Measurements from ENCODE around the gene HOXD8.

The HOXD8 gene

DNA sequence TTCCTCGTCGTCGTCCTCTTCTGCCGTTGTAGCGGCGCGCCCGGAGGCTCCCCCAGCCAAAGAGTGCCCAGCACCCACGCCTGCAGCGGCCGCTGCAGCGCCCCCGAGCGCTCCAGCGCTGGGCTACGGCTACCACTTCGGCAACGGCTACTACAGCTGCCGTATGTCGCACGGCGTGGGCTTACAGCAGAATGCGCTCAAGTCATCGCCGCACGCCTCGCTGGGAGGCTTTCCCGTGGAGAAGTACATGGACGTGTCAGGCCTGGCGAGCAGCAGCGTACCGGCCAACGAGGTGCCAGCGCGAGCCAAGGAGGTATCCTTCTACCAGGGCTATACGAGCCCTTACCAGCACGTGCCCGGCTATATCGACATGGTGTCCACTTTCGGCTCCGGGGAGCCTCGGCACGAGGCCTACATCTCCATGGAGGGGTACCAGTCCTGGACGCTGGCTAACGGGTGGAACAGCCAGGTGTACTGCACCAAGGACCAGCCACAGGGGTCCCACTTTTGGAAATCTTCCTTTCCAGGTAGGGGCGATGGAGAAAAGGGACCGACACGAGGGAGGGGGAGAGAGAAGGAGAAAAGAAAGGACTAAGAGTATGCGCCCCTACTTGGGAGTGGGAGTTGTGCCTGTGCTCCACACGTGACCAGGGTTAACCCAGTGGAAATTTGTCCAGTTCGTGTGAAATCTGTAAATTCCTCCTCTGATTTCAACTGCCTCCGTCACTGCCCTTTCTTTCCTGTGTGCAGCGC is 36.2 kb upstream of the HOXD8 start:
- Histone ChIP-seq H3K9me2 (replicated peaks; ENCODE audit: insufficient read depth, low read length) (no peaks in the 10 kb centered on the region), H3K79me2 (ENCODE audit: insufficient read depth, low read length) (no peaks in the 10 kb centered on the region), H3K27me3 (ENCODE audit: low read length) (no peaks in the 10 kb centered on the region), H3K27ac (ENCODE audit: low read depth, low read length) (no peak overlapping the region), H3K4me2 (ENCODE audit: low read depth, low read length, poor library complexity, severe bottlenecking) (no peak overlapping the region), H4K20me1 (ENCODE audit: low read depth, low read length) (no peaks in the 10 kb centered on the region), H3K9ac (ENCODE audit: low read length) (no peak overlapping the region), H3K36me3 (ENCODE audit: low read length) (no peaks in the 10 kb centered on the region), H3F3A (ENCODE audit: insufficient read depth) (no peaks in the 10 kb centered on the region), H2AFZ (ENCODE audit: low read depth, low read length, severe bottlenecking) (no peak overlapping the region), H3K9me3 (ENCODE audit: insufficient read depth, low read length) (no peaks in the 10 kb centered on the region), H3K4me3 (ENCODE audit: insufficient read depth, low read length, poor library complexity, severe bottlenecking) (no peak overlapping the region)
- TF ChIP-seq, protein P1, sequence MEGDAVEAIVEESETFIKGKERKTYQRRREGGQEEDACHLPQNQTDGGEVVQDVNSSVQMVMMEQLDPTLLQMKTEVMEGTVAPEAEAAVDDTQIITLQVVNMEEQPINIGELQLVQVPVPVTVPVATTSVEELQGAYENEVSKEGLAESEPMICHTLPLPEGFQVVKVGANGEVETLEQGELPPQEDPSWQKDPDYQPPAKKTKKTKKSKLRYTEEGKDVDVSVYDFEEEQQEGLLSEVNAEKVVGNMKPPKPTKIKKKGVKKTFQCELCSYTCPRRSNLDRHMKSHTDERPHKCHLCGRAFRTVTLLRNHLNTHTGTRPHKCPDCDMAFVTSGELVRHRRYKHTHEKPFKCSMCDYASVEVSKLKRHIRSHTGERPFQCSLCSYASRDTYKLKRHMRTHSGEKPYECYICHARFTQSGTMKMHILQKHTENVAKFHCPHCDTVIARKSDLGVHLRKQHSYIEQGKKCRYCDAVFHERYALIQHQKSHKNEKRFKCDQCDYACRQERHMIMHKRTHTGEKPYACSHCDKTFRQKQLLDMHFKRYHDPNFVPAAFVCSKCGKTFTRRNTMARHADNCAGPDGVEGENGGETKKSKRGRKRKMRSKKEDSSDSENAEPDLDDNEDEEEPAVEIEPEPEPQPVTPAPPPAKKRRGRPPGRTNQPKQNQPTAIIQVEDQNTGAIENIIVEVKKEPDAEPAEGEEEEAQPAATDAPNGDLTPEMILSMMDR (IDR thresholded peaks at IDR 0.05; ENCODE audit: insufficient read depth, low read length, poor library complexity, severe bottlenecking) = no peak
- no peak for TF ChIP-seq EZH2phosphoT487 (conservative IDR thresholded peaks at IDR 0.05; ENCODE audit: low read length)

DNA sequence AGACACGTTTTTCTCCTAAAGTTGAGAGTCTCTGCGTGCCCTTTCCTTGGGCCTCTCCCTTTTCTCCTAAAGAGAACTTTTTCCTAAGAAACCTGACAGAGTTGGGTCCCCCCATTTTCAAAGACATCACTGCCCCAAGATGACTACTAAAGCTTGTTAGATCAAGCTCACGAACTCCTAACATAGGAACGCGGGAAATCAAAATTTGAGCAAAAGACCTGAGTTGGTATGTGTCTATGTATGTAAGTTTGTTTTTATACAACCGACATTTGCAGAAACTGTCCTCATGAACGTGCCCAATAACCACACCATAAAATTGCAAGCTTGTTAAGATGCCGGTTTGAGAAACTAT is 35.6 kb upstream of the HOXD8 start:
- H3K4me3 ChIP-seq (ENCODE audit: insufficient read depth, low read length, poor library complexity, severe bottlenecking) = no peak overlapping the region
- no peaks in the 10 kb centered on the region for H4K20me1 ChIP-seq (ENCODE audit: low read depth, low read length)
- TF ChIP-seq, protein P1 (IDR thresholded peaks at IDR 0.05; ENCODE audit: insufficient read depth, low read length, poor library complexity, severe bottlenecking) = no peak
- no peak for TF ChIP-seq EZH2phosphoT487 (conservative IDR thresholded peaks at IDR 0.05; ENCODE audit: low read length)
- no peaks in the 10 kb centered on the region for H3K79me2 ChIP-seq (ENCODE audit: insufficient read depth, low read length)
- no peak overlapping the region for H3K27ac ChIP-seq (ENCODE audit: low read depth, low read length)
- H3K4me2 ChIP-seq (ENCODE audit: low read depth, low read length, poor library complexity, severe bottlenecking) = no peak overlapping the region
- no peaks in the 10 kb centered on the region for H3K27me3 ChIP-seq (ENCODE audit: low read length)
- no peak overlapping the region for H2AFZ ChIP-seq (ENCODE audit: low read depth, low read length, severe bottlenecking)
- H3F3A ChIP-seq (ENCODE audit: insufficient read depth) = no peaks in the 10 kb centered on the region
- H3K36me3 ChIP-seq (ENCODE audit: low read length) = no peaks in the 10 kb centered on the region
- no peaks in the 10 kb centered on the region for H3K9me3 ChIP-seq (ENCODE audit: insufficient read depth, low read length)
- H3K9ac ChIP-seq (ENCODE audit: low read length) = no peak overlapping the region
- no peaks in the 10 kb centered on the region for H3K9me2 ChIP-seq (replicated peaks; ENCODE audit: insufficient read depth, low read length)

DNA sequence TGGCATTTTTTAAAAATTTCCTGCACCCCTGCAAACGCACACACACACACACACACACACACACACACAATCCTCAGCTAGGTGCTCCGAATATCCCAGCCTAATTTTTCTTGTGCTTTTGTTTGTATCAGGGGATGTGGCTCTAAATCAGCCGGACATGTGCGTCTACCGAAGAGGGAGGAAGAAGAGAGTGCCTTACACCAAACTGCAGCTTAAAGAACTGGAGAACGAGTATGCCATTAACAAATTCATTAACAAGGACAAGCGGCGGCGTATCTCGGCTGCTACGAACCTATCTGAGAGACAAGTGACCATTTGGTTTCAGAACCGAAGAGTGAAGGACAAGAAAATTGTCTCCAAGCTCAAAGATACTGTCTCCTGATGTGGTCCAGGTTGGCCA is 35.2 kb upstream of the HOXD8 start:
- Histone ChIP-seq H3F3A (ENCODE audit: insufficient read depth) (no peaks in the 10 kb centered on the region), H2AFZ (ENCODE audit: low read depth, low read length, severe bottlenecking) (no peak overlapping the region), H3K36me3 (ENCODE audit: low read length) (no peaks in the 10 kb centered on the region), H4K20me1 (ENCODE audit: low read depth, low read length) (no peaks in the 10 kb centered on the region), H3K27ac (ENCODE audit: low read depth, low read length) (no peak overlapping the region), H3K4me2 (ENCODE audit: low read depth, low read length, poor library complexity, severe bottlenecking) (no peak overlapping the region), H3K9ac (ENCODE audit: low read length) (no peak overlapping the region), H3K9me2 (replicated peaks; ENCODE audit: insufficient read depth, low read length) (no peaks in the 10 kb centered on the region), H3K79me2 (ENCODE audit: insufficient read depth, low read length) (no peaks in the 10 kb centered on the region), H3K4me3 (ENCODE audit: insufficient read depth, low read length, poor library complexity, severe bottlenecking) (no peak overlapping the region), H3K27me3 (ENCODE audit: low read length) (no peaks in the 10 kb centered on the region), H3K9me3 (ENCODE audit: insufficient read depth, low read length) (no peaks in the 10 kb centered on the region)
- TF ChIP-seq EZH2phosphoT487 (conservative IDR thresholded peaks at IDR 0.05; ENCODE audit: low read length) = no peak
- TF ChIP-seq, protein P1 (IDR thresholded peaks at IDR 0.05; ENCODE audit: insufficient read depth, low read length, poor library complexity, severe bottlenecking) = no peak
